ENCODE measurements around the gene AGRP. TPM values are rescaled to one million over a fixed set of nuclear protein-coding genes. Genes with fewer than 3 reads are reported as not detected.
A peak's percentile ranks its signal among the peaks of the same experiment; 100 is the strongest.

Gene AGRP
- not detected for total RNA-seq
- long read RNA-seq = 0 reads

DNA sequence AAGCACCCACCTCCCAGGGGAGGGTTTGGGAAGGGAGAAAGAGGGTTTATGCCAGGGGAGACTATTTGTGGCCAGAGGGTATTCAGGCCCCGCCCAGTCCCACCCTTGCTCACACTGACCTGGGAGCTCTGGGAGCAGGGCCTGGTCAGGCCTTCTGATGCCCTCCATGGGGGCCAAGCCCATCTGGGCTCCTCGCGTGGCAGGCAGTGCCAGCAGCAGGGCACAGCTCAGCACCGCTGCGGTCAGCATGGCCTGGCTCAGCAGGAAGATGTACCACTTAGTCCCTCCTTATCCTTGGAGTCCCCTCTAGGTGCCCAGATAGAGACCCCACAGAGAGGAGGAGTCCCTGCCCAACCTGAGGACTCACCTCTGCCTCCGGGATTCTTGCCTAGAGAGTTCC, at the start of gene AGRP:
AGRP (minus strand) TSS at position 398 of the 400 bp plus-strand sequence; CDS start at position 249, 149 bp downstream.
- intact Hi-C loops (cut with micrococcal nuclease) = no loop called here
- Histone ChIP-seq H3K4me1 (peaks cover 57% of the 10 kb centered on the region), H3K4me3 (peak within 1 kb of the TSS; percentile 96), H3K27me3 (ENCODE audit: low read depth) (no peaks in the 10 kb centered on the region), H3K36me3 (peaks cover 18% of the 10 kb centered on the region), H3K9me3 (replicated peaks) (no peaks in the 10 kb centered on the region), H3K27ac (replicated peaks) (peak within 1 kb of the TSS; percentile 95)
- TF ChIP-seq, protein P1, sequence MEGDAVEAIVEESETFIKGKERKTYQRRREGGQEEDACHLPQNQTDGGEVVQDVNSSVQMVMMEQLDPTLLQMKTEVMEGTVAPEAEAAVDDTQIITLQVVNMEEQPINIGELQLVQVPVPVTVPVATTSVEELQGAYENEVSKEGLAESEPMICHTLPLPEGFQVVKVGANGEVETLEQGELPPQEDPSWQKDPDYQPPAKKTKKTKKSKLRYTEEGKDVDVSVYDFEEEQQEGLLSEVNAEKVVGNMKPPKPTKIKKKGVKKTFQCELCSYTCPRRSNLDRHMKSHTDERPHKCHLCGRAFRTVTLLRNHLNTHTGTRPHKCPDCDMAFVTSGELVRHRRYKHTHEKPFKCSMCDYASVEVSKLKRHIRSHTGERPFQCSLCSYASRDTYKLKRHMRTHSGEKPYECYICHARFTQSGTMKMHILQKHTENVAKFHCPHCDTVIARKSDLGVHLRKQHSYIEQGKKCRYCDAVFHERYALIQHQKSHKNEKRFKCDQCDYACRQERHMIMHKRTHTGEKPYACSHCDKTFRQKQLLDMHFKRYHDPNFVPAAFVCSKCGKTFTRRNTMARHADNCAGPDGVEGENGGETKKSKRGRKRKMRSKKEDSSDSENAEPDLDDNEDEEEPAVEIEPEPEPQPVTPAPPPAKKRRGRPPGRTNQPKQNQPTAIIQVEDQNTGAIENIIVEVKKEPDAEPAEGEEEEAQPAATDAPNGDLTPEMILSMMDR (IDR thresholded peaks at IDR 0.05; ENCODE audit: borderline replicate concordance) = no peak
- DNase-seq = no peak

GRCh38 chr16:67531247-67531646, 47.9 kb upstream of the AGRP start:
- Histone ChIP-seq H3K27ac (replicated peaks) (peak overlapping the region; percentile 95), H3K36me3 (no peaks in the 10 kb centered on the region), H3K27me3 (ENCODE audit: low read depth) (no peaks in the 10 kb centered on the region), H3K4me3 (peak overlapping the region; percentile 88), H3K4me1 (peaks cover 85% of the 10 kb centered on the region), H3K9me3 (replicated peaks) (no peaks in the 10 kb centered on the region)
- no peak for DNase-seq
- intact Hi-C loops (cut with micrococcal nuclease) = no loop called here
- TF ChIP-seq, protein P1 (IDR thresholded peaks at IDR 0.05; ENCODE audit: borderline replicate concordance) = no peak

DNA sequence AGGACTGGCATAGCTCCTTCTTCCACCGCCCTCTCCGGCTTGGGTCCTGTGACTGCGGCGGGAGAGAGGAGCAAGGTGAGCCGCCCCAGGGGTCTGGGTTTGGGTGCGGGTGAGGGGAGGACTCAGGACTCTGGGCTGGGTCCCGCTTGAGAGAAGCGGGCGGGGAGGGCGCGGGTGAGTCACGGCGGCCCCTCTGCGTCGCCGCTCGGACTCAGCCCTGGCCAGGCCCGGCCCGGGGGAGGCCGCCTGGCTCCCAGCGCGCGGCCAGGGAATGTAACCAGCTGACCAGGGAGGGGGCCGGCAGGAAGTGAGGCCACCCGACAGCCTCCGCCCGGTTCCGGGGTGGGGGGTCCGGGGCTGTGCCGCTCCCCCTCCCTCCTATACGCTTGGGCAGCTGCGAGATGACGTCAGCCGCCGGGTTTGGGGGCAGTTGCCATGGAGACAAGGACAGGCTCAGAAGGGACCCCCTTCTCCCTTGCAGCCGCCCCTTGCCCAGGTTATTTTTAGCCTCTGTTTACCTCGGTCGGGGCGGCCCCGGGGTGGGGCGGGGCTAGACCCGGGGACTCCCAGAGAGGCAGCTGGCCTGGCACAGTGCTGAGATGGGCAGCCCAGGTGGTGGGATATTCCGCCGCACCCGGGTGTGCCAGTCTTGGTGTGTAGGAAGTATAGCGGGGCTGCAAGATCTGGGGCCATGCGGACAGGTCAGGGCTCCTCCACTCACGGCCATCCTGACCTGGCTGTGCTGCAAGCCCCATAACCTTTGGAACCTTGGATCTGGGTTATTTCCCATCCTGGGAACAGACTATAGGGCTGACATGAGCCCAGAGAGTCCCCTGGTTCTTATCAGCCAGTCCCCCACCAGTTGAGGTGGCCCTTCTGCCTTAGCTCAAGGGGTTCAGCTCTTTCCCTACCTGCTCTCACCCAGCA, 46.9 kb upstream of the AGRP start:
- TF ChIP-seq, protein P1 (IDR thresholded peaks at IDR 0.05; ENCODE audit: borderline replicate concordance) = no peak
- H3K4me1 ChIP-seq = peaks cover 85% of the 10 kb centered on the region
- H3K27me3 ChIP-seq (ENCODE audit: low read depth) = no peaks in the 10 kb centered on the region
- no peaks in the 10 kb centered on the region for H3K36me3 ChIP-seq
- peak; percentile 82 for DNase-seq
- H3K27ac ChIP-seq (replicated peaks) = peak overlapping the region; percentile 95
- intact Hi-C loops (cut with micrococcal nuclease) = no loop called here
- H3K9me3 ChIP-seq (replicated peaks) = no peaks in the 10 kb centered on the region
- H3K4me3 ChIP-seq = peak overlapping the region; percentile 88

DNA sequence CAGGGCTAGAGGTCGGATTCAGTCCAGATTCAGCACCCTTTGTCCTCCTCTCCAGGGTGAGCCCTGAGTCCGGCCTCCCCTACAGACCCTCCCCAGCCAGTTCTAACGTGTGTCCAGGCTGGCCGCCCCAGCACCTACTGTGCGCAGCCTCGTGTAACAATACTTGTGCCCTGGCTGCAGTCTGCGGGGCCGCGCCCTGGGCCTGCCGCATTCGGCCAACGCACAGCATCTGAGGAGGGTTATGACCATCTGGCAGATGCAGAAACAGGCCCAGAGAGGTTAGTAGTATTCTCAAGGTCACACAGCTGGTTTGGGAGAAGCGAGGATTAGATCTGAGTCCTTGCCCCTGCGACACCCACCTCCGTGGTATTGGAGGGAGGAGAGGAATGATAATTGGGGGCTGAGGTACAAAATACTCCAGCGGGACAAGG, 46.2 kb upstream of the AGRP start:
- Histone ChIP-seq H3K4me3 (peak overlapping the region; percentile 88), H3K9me3 (replicated peaks) (no peaks in the 10 kb centered on the region), H3K27ac (replicated peaks) (peak overlapping the region; percentile 95), H3K4me1 (peaks cover 81% of the 10 kb centered on the region), H3K36me3 (no peaks in the 10 kb centered on the region), H3K27me3 (ENCODE audit: low read depth) (no peaks in the 10 kb centered on the region)
- no peak for DNase-seq
- TF ChIP-seq, protein P1 (IDR thresholded peaks at IDR 0.05; ENCODE audit: borderline replicate concordance) = no peak
- intact Hi-C loops (cut with micrococcal nuclease) = no loop called here

DNA sequence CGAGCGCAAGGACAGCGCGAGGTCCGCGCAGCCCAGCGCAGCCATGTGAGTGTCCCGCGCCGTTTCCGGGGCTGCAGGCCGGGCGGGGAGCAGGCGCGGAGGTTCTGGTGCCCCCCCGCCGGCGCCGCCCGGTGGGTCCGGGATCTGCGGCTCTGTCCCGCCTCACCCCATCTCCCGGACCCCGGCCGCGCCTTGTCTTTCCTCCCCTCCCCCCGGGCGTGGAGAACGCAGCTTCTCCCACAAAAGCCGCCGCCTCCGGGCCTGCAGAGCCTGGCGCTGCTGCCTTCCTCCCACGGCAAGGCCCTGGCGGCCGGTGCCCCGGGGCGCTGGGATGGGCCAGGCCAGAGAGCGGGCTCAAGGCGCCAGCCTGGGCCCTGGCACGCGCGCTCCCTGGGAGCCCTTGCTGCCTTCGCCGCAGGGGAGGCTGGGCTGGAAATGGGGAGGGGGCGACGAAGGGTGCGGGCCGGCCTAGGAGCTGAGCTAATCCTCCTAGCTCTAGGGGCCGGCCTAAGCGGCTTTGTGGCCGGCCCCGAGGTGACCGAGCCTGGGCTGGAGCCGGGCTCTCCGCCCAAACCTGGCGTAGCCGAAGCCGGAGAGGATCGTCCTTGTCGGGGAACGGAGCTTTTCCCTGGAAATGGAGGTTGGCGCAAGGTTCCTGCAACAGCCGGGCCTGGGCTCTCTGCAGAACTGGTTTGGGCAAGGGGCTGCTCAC, 45.7 kb upstream of the AGRP start:
- TF ChIP-seq, protein P1 (IDR thresholded peaks at IDR 0.05; ENCODE audit: borderline replicate concordance) = no peak
- H3K27me3 ChIP-seq (ENCODE audit: low read depth) = no peaks in the 10 kb centered on the region
- peak overlapping the region; percentile 88 for H3K4me3 ChIP-seq
- H3K4me1 ChIP-seq = peaks cover 75% of the 10 kb centered on the region
- no peaks in the 10 kb centered on the region for H3K9me3 ChIP-seq (replicated peaks)
- H3K36me3 ChIP-seq = no peaks in the 10 kb centered on the region
- peak; percentile 58 for DNase-seq
- intact Hi-C loops (cut with micrococcal nuclease) = no loop called here
- H3K27ac ChIP-seq (replicated peaks) = peak overlapping the region; percentile 95

All from left ventricle myocardium inferior (tissue), 1 donor.